Neural cell (in vitro differentiated cells): ENCODE results near the gene SLC25A15.

Experiments used
- EP300 ChIP-seq: fragments of 450-650 bp; conservative IDR thresholded peaks from 2 replicates; pipeline ENCODE4 v1.6.1; 2014; ENCODE audit warnings: antibody characterized with exemption, mild to moderate bottlenecking, moderate library complexity; ENCODE audit not compliant: poor library complexity, severe bottlenecking
- EZH2 ChIP-seq: fragments of 200-600, 300-800 bp; shearing (Covaris generic), sonication (generic); IDR thresholded peaks from 2 replicates; pipeline ENCODE4 v1.6.1; 2014; ENCODE audit warnings: antibody characterized with exemption, low read length, borderline replicate concordance, mild to moderate bottlenecking; ENCODE audit not compliant: insufficient read depth, poor library complexity, severe bottlenecking
- MXI1 ChIP-seq: fragments of 450-650 bp; conservative IDR thresholded peaks from 2 replicates; pipeline ENCODE4 v1.6.1; 2014; ENCODE audit warnings: antibody characterized with exemption, mild to moderate bottlenecking; ENCODE audit not compliant: poor library complexity, severe bottlenecking
- POLR2AphosphoS5 ChIP-seq: IDR thresholded peaks from 2 replicates; pipeline ENCODE4 v1.6.1; 2012
- RAD21 ChIP-seq: fragments of 450-650 bp; conservative IDR thresholded peaks from 2 replicates; pipeline ENCODE4 v1.6.1; 2014; ENCODE audit warnings: antibody characterized with exemption, mild to moderate bottlenecking, moderate library complexity
- SMC3 ChIP-seq: fragments of 450-650 bp; conservative IDR thresholded peaks from 2 replicates; pipeline ENCODE4 v1.6.1; 2014; ENCODE audit warnings: antibody characterized with exemption, mild to moderate bottlenecking, moderate library complexity; ENCODE audit not compliant: poor library complexity
- TAF1 ChIP-seq: IDR thresholded peaks from 2 replicates; pipeline ENCODE4 v1.6.1; 2012; ENCODE audit warnings: low read depth
- TF ChIP-seq, protein P1 (sequence below): fragments of 450-650 bp; IDR thresholded peaks from 2 replicates; pipeline ENCODE4 v1.5.1; 2014; ENCODE audit warnings: antibody characterized with exemption, mild to moderate bottlenecking, moderate library complexity; ENCODE audit not compliant: poor library complexity, severe bottlenecking
- TF ChIP-seq, protein P2 (sequence below): IDR thresholded peaks from 2 replicates; pipeline ENCODE4 v1.6.1; 2012; ENCODE audit warnings: borderline replicate concordance

DNA sequence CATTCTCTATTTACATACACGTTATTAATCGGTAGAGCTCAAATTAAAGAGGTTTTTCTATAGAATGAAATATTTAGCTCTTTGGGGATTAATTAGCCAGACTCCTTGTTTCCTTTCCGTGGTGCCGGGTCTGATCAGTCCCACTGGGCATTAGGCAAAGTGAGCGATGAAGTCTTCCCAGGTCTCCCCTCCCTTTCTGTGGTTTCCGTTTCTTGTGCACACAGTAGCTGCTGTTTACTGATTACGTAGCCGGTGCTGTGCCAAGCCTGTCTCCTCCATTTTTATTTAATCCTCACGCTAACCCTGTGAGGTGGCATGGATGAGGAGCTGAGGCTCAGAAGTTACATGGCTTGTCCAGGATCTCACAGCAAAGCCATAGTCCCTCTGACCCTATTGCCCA, 9.0 kb downstream of the SLC25A15 start:
- TF ChIP-seq, protein P1, sequence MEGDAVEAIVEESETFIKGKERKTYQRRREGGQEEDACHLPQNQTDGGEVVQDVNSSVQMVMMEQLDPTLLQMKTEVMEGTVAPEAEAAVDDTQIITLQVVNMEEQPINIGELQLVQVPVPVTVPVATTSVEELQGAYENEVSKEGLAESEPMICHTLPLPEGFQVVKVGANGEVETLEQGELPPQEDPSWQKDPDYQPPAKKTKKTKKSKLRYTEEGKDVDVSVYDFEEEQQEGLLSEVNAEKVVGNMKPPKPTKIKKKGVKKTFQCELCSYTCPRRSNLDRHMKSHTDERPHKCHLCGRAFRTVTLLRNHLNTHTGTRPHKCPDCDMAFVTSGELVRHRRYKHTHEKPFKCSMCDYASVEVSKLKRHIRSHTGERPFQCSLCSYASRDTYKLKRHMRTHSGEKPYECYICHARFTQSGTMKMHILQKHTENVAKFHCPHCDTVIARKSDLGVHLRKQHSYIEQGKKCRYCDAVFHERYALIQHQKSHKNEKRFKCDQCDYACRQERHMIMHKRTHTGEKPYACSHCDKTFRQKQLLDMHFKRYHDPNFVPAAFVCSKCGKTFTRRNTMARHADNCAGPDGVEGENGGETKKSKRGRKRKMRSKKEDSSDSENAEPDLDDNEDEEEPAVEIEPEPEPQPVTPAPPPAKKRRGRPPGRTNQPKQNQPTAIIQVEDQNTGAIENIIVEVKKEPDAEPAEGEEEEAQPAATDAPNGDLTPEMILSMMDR: no peak
- TF ChIP-seq RAD21: no peak
- no peak for TF ChIP-seq SMC3
- TF ChIP-seq EZH2: no peak
- no peak for TF ChIP-seq POLR2AphosphoS5
- TF ChIP-seq MXI1: no peak
- TF ChIP-seq EP300: no peak
- TF ChIP-seq, protein P2, sequence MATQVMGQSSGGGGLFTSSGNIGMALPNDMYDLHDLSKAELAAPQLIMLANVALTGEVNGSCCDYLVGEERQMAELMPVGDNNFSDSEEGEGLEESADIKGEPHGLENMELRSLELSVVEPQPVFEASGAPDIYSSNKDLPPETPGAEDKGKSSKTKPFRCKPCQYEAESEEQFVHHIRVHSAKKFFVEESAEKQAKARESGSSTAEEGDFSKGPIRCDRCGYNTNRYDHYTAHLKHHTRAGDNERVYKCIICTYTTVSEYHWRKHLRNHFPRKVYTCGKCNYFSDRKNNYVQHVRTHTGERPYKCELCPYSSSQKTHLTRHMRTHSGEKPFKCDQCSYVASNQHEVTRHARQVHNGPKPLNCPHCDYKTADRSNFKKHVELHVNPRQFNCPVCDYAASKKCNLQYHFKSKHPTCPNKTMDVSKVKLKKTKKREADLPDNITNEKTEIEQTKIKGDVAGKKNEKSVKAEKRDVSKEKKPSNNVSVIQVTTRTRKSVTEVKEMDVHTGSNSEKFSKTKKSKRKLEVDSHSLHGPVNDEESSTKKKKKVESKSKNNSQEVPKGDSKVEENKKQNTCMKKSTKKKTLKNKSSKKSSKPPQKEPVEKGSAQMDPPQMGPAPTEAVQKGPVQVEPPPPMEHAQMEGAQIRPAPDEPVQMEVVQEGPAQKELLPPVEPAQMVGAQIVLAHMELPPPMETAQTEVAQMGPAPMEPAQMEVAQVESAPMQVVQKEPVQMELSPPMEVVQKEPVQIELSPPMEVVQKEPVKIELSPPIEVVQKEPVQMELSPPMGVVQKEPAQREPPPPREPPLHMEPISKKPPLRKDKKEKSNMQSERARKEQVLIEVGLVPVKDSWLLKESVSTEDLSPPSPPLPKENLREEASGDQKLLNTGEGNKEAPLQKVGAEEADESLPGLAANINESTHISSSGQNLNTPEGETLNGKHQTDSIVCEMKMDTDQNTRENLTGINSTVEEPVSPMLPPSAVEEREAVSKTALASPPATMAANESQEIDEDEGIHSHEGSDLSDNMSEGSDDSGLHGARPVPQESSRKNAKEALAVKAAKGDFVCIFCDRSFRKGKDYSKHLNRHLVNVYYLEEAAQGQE: no peak
- TF ChIP-seq TAF1: no peak
